ENCODE data around the gene ZNF516.

ZNF516 gene

DNA sequence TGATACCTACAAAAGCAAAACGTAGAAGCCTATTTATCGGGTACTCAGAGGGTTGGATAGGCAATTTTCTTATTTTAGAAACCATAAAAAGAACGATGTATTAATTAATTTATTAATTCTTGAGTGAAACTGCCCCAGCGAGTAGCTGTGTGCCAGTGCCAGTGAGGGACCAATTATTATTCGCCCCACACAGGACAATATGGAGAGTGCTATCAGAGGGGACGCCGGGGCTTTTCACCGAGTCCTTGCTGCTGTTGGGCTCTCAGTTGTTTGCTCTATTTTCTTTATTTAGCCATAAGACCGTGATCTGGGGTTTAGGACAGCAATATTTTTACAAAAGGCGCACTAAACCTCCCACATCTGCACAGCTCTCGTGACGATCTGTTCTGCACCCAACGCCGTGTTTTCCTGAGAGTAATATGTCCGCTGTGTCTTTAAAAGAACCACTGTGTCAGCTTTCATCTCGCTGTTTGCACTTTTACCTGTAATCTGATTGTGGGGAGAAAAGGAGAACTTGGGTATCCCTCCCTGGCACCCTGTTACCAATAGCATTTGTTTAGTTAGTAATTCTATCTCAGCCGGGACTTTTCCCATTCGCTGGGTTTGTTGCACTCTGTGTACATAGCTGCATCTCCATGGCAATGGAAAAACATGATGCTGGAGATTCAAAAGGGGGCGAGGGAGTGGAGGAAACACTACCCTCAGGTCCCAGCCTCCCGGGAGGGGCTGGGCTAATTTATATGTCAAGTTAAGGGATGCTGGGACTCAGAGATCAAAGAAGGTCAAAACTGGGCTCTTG lies 30.1 kb upstream of the ZNF516 start:
- H3K36me3 ChIP-seq (ENCODE audit: control insufficient read depth, insufficient read depth, low read length), result no peaks in the 10 kb centered on the region
- peaks cover 2% of the 10 kb centered on the region for H3K4me1 ChIP-seq (ENCODE audit: control insufficient read depth, insufficient read depth, low read length, poor library complexity, severe bottlenecking)
- H3K4me3 ChIP-seq (ENCODE audit: insufficient read depth, low read depth, low read length, poor library complexity, severe bottlenecking), result no peak overlapping the region
- H3K27me3 ChIP-seq (replicated peaks; ENCODE audit: control insufficient read depth, insufficient read depth, low read length, poor library complexity, severe bottlenecking), result no peaks in the 10 kb centered on the region
- no peak overlapping the region for H3K27ac ChIP-seq (ENCODE audit: insufficient read depth, low read length, poor library complexity, severe bottlenecking)
- DNase-seq, result no peak
- H3K9me3 ChIP-seq (ENCODE audit: control insufficient read depth, low read length), result no peaks in the 10 kb centered on the region

DNA sequence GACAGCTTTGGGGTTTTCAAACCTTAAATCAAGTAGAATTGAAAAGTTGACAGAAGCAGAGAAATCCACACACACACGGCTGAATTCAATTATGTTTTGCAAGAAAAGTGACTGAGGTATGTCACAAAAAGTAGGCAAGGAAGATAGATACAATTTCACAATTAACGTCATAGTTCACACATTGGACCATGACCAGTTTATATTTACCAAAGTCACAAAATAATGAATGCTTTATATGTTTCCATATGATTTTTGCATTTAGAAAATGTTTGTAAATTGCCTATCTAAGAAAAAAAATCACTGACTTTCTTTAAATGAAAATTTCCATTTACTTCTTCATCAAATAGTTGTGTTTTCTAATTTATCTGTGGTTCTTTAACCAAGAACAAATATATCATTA lies 29.4 kb upstream of the ZNF516 start:
- Histone ChIP-seq H3K36me3 (ENCODE audit: control insufficient read depth, insufficient read depth, low read length) (no peaks in the 10 kb centered on the region), H3K9me3 (ENCODE audit: control insufficient read depth, low read length) (no peaks in the 10 kb centered on the region), H3K4me3 (ENCODE audit: insufficient read depth, low read depth, low read length, poor library complexity, severe bottlenecking) (no peak overlapping the region), H3K27ac (ENCODE audit: insufficient read depth, low read length, poor library complexity, severe bottlenecking) (no peak overlapping the region), H3K27me3 (replicated peaks; ENCODE audit: control insufficient read depth, insufficient read depth, low read length, poor library complexity, severe bottlenecking) (no peaks in the 10 kb centered on the region), H3K4me1 (ENCODE audit: control insufficient read depth, insufficient read depth, low read length, poor library complexity, severe bottlenecking) (peaks cover 2% of the 10 kb centered on the region)
- DNase-seq, result no peak

DNA sequence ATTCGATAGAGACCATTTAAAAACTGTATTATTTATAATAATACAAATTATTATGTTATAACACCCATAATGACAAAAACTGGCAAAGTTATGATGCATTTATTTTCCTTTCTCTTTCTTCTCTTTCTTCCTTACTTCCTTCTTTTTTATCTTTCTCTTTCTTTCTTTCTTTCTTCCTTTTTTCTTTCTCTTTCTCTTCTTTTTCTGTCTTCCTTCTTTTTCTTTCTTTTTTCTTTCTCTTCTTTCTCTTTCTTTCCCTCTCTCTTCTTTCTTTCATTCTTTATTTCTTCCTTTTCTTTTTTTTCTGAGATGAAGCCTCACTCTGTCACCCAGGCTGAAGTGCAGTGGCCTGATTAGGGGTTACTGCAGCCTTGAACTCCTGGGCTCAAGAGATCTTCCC lies 27.5 kb upstream of the ZNF516 start:
- Histone ChIP-seq H3K9me3 (ENCODE audit: control insufficient read depth, low read length) (no peaks in the 10 kb centered on the region), H3K27me3 (replicated peaks; ENCODE audit: control insufficient read depth, insufficient read depth, low read length, poor library complexity, severe bottlenecking) (no peaks in the 10 kb centered on the region), H3K4me3 (ENCODE audit: insufficient read depth, low read depth, low read length, poor library complexity, severe bottlenecking) (no peak overlapping the region), H3K36me3 (ENCODE audit: control insufficient read depth, insufficient read depth, low read length) (no peaks in the 10 kb centered on the region), H3K27ac (ENCODE audit: insufficient read depth, low read length, poor library complexity, severe bottlenecking) (no peak overlapping the region), H3K4me1 (ENCODE audit: control insufficient read depth, insufficient read depth, low read length, poor library complexity, severe bottlenecking) (peaks cover 5% of the 10 kb centered on the region)
- no peak for DNase-seq

DNA sequence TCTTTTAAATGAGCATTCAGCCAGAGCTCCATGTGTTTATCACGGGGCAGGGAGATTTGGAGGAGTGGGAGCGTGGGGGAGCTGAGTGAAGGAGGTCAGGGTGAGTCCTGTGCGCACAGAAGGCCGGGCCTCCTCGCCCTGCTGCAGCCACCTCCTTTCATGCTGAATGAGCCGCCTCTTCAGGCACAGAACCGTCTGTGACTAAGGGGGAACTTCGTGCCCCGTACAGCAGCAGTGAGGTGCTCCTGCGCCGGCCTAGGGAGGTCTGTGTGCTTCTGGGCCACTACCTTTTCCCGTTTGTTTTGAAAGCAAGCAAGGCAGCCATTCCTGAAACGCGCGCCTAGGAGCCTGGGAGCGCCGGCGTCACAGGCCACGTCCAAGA lies 27.1 kb upstream of the ZNF516 start:
- H3K9me3 ChIP-seq (ENCODE audit: control insufficient read depth, low read length), result no peaks in the 10 kb centered on the region
- H3K4me1 ChIP-seq (ENCODE audit: control insufficient read depth, insufficient read depth, low read length, poor library complexity, severe bottlenecking), result peaks cover 5% of the 10 kb centered on the region
- DNase-seq, result no peak
- no peak overlapping the region for H3K27ac ChIP-seq (ENCODE audit: insufficient read depth, low read length, poor library complexity, severe bottlenecking)
- H3K4me3 ChIP-seq (ENCODE audit: insufficient read depth, low read depth, low read length, poor library complexity, severe bottlenecking), result no peak overlapping the region
- no peaks in the 10 kb centered on the region for H3K27me3 ChIP-seq (replicated peaks; ENCODE audit: control insufficient read depth, insufficient read depth, low read length, poor library complexity, severe bottlenecking)
- H3K36me3 ChIP-seq (ENCODE audit: control insufficient read depth, insufficient read depth, low read length), result no peaks in the 10 kb centered on the region

DNA sequence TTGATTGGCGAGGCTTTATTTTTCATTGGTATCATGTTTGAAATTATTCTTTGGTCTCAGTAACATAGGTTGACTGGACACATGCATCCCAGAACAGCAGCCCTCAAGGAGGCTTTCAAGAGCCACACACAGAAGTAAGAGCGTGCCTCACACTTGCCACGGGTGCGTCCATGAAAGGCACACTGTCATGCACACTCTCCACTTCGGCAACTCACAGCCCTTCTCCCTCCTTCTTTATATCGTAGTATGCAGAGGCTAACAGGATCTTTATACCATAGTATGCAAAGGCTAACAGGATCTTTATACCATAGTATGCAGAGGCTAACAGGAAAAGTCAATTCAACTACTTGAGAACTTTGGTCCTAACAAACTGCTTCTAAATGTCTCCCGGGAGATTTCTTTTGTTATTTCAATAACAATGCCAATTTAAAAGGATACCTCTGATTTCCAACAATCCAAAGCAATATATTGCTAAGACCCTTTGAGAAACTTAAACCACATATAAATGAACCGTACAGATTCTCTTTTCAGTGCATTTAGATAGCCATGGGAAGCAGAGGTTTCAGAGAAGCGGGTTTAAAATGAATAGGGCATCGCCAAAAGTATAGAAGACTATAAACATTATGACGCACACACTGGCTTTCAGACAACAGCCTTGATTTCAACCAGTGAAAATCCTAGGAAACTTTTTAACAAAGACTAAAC lies 26.5 kb upstream of the ZNF516 start:
- H3K4me1 ChIP-seq (ENCODE audit: control insufficient read depth, insufficient read depth, low read length, poor library complexity, severe bottlenecking), result peaks cover 5% of the 10 kb centered on the region
- H3K4me3 ChIP-seq (ENCODE audit: insufficient read depth, low read depth, low read length, poor library complexity, severe bottlenecking), result no peak overlapping the region
- H3K27me3 ChIP-seq (replicated peaks; ENCODE audit: control insufficient read depth, insufficient read depth, low read length, poor library complexity, severe bottlenecking), result no peaks in the 10 kb centered on the region
- no peaks in the 10 kb centered on the region for H3K9me3 ChIP-seq (ENCODE audit: control insufficient read depth, low read length)
- H3K27ac ChIP-seq (ENCODE audit: insufficient read depth, low read length, poor library complexity, severe bottlenecking), result no peak overlapping the region
- no peaks in the 10 kb centered on the region for H3K36me3 ChIP-seq (ENCODE audit: control insufficient read depth, insufficient read depth, low read length)
- no peak for DNase-seq

DNA sequence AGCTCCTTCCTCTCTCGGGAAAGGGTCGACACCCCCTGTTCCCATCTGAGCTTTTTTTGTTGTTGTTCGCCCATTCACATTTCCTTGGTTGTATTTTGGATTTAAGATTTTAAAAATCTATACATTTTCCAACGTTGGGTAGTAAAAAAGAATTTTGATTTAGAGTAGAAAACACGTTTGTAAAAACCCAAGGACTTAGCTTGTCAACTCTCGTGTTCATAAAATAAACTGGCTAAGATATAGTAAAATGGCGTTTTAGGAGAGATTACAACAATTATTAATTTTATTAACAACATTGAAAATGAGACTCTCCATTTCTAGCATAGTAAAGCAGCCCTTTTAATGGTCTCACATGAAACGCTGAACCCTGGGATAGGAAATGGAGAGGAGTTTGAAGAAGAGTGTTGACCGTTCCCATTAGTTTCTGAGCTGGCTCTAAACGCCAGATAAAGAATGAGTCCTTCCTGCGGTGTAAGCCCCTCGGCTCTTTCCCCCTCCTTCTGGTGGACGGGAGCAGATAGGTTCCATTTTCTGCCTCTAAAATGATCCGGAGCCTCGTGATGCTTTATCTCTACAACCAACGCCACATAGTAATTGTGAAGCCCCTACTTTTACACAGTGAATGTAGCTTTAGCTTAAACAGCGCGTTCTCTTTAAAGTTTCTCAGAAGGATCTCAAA lies 24.0 kb upstream of the ZNF516 start:
- no peak for DNase-seq
- peaks cover 5% of the 10 kb centered on the region for H3K4me1 ChIP-seq (ENCODE audit: control insufficient read depth, insufficient read depth, low read length, poor library complexity, severe bottlenecking)
- H3K9me3 ChIP-seq (ENCODE audit: control insufficient read depth, low read length), result no peaks in the 10 kb centered on the region
- peak overlapping the region; percentile 22 for H3K4me3 ChIP-seq (ENCODE audit: insufficient read depth, low read depth, low read length, poor library complexity, severe bottlenecking)
- no peaks in the 10 kb centered on the region for H3K27me3 ChIP-seq (replicated peaks; ENCODE audit: control insufficient read depth, insufficient read depth, low read length, poor library complexity, severe bottlenecking)
- no peaks in the 10 kb centered on the region for H3K36me3 ChIP-seq (ENCODE audit: control insufficient read depth, insufficient read depth, low read length)
- H3K27ac ChIP-seq (ENCODE audit: insufficient read depth, low read length, poor library complexity, severe bottlenecking), result no peak overlapping the region

DNA sequence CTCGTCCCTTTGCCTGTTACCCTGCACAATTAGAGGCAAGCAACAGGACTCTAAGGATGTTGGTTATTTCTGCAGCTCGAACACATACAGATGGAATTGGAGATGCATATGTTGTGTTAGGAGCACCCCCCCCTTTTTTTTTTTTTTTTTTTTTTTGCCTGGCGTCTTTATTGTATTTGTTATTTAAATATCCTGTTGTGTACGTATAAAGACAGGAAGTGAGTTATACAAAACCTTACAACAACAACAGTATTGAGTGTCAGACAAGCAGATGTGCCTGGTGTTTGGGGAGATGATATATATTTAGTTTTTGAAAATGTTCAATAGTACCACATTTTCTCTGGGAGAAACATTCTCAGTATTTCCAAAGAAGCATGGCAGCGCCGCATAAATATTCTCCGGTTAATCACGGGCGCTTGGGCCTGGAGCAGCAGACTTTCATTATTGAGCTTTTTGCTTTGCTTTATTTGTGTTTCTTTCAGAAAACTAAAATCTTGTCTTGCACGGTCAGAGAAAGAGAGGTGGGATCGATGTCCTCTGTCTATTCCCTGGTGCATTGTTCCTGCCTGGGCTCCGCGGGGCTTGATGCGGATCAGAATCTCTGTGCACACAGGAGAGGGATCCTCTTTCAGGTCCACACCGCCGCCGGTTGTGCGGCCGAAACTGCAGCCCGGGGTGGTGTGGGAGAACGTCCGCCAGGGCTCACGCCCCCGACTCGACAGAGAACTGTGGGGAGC lies 23.2 kb upstream of the ZNF516 start:
- Histone ChIP-seq H3K36me3 (ENCODE audit: control insufficient read depth, insufficient read depth, low read length) (no peaks in the 10 kb centered on the region), H3K4me1 (ENCODE audit: control insufficient read depth, insufficient read depth, low read length, poor library complexity, severe bottlenecking) (peaks cover 5% of the 10 kb centered on the region), H3K27me3 (replicated peaks; ENCODE audit: control insufficient read depth, insufficient read depth, low read length, poor library complexity, severe bottlenecking) (no peaks in the 10 kb centered on the region), H3K4me3 (ENCODE audit: insufficient read depth, low read depth, low read length, poor library complexity, severe bottlenecking) (peak overlapping the region; percentile 22), H3K9me3 (ENCODE audit: control insufficient read depth, low read length) (no peaks in the 10 kb centered on the region), H3K27ac (ENCODE audit: insufficient read depth, low read length, poor library complexity, severe bottlenecking) (no peak overlapping the region)
- no peak for DNase-seq

DNA sequence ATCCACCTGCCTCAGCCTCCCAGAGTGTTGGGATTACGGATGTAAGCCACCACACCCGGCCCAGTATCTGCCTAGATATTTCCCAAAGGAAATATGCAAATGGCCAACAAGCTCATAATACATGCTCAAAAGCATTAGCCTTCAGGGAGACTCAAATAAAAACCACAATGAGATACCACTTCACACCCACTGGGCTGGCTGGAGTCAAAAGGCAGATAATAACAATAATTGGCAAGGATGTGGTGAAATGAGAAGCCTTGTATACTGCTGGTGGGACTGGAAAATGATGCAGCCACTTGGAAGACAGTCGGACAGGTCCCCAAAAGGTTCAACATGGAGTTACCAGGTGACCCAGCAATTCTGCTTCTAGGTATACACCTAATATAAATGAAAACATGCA lies 20.5 kb upstream of the ZNF516 start:
- H3K27me3 ChIP-seq (replicated peaks; ENCODE audit: control insufficient read depth, insufficient read depth, low read length, poor library complexity, severe bottlenecking), result no peaks in the 10 kb centered on the region
- no peaks in the 10 kb centered on the region for H3K36me3 ChIP-seq (ENCODE audit: control insufficient read depth, insufficient read depth, low read length)
- H3K9me3 ChIP-seq (ENCODE audit: control insufficient read depth, low read length), result no peaks in the 10 kb centered on the region
- H3K4me3 ChIP-seq (ENCODE audit: insufficient read depth, low read depth, low read length, poor library complexity, severe bottlenecking), result no peak overlapping the region
- H3K4me1 ChIP-seq (ENCODE audit: control insufficient read depth, insufficient read depth, low read length, poor library complexity, severe bottlenecking), result peaks cover 5% of the 10 kb centered on the region
- no peak overlapping the region for H3K27ac ChIP-seq (ENCODE audit: insufficient read depth, low read length, poor library complexity, severe bottlenecking)
- DNase-seq, result no peak

DNA sequence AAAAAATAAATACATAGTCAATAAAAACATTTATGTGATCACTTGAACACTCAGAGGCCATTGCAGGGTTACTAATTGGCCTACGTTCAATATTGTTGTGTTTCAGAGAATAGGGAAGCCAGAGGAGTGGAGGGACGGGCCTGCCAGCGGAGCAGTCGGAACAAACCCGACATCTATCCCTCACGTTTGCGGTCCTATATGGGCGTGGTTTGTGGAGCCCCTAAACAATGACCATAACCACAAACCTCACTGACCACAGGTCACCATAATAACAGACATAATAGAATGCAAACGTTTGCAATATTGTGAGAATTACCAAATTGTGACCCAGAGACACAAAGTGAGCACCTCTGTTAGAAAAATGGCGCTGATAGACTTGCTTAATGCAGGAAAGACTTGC lies 19.5 kb upstream of the ZNF516 start:
- Histone ChIP-seq H3K9me3 (ENCODE audit: control insufficient read depth, low read length) (no peaks in the 10 kb centered on the region), H3K27ac (ENCODE audit: insufficient read depth, low read length, poor library complexity, severe bottlenecking) (no peak overlapping the region), H3K27me3 (replicated peaks; ENCODE audit: control insufficient read depth, insufficient read depth, low read length, poor library complexity, severe bottlenecking) (no peaks in the 10 kb centered on the region), H3K4me3 (ENCODE audit: insufficient read depth, low read depth, low read length, poor library complexity, severe bottlenecking) (no peak overlapping the region), H3K36me3 (ENCODE audit: control insufficient read depth, insufficient read depth, low read length) (no peaks in the 10 kb centered on the region), H3K4me1 (ENCODE audit: control insufficient read depth, insufficient read depth, low read length, poor library complexity, severe bottlenecking) (peaks cover 5% of the 10 kb centered on the region)
- no peak for DNase-seq
